SK-N-DZ (cell line): ENCODE results near the gene GTF2IRD1.
"Not testable (repeated sequence)": the region's sequence is repeated elsewhere in the genome, so short reads cannot be mapped to it uniquely, and the experiment has no call there.

ENCODE experiments used
- DNase-seq: peaks from one replicate; pipeline ENCODE4 v3.0.0-alpha.2; 2015; ENCODE audit warnings: low spot score

Gene GTF2IRD1

DNA sequence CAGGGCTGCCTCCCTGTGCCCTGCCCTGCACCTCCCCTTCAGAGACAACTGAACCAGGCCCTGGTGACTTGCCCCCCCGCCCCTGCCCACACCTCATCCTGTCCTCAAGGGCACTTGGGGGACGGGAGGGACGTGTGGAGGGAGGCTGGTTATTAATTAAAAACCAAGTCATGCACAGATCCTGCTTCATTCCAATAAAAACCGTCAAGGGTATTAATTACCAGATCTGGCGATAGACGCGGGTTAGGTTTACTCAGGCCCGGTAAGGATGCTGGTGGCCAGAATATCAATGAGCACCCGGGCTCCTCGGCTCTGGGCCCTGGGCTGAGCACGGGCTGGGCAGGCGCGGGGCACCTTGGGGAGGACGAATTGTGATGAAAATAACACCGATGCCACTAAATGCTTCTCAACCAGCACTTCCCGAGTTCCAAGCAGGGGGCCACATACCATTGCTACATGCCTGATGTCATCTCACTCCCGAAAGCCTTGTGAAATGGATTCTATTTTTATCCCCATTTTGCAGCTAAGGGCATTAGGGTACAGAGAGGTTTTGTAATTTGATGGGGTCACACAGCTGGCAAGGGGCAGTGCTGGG is 24.5 kb upstream of the GTF2IRD1 start:
- no peak for DNase-seq

DNA sequence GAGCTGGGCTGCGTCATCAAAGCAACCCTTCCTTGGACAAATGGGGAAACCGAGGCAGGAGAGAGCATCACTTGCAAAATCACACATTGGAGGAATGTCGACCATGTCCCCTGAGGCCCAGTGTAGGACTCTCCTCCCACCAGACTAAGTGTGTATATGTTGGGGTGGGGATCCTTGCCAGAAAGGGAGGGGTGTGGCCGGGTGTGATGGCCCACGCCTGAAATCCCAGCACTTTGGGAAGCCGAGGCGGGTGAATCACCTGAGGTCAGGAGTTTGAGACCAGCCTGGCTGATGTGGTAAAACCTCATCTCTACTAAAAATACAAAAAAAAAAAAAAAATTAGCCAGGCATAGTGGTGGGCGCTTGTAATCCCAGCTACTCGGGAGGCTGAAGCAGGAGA is 23.3 kb upstream of the GTF2IRD1 start:
- not testable (repeated sequence) for DNase-seq

DNA sequence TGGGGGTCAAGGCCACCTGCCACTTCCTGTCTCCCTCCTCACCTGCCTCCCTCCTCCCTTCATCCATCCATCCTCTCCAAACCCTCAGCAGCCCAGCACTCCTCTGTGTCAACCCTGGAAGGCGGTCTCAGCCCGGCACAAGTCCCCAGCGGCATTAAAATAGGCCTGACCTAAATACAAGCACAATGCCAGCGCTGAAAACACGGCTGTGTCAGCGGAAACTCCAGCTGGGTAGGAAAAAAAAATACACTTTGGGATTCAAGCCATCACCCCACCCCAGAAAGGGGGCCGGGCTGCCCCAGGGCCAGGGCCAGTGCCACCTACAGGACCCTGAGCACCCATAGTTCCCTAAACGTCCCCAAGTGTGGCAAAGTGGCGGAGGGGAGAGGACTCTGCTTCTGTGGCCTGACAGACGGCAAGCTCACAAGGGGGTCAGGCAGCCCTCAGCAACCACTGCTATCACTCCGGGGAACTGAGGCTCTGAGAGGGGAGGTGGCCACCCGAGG is 22.7 kb upstream of the GTF2IRD1 start:
- DNase-seq, result no peak

DNA sequence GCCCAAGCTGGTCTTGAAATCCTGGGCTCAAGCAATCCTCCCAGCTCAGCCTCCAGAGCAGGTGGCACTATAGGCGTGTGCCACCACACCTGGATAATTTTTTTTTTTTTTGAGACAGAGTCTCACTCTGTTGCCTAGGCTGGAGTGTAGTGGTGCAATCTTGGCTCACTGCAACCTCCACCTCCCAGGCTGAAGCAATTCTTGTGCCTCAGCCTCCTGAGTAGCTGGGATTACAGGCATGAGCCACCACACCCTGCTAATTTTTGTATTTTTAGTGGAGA is 16.5 kb upstream of the GTF2IRD1 start:
- DNase-seq, result not testable (repeated sequence)

DNA sequence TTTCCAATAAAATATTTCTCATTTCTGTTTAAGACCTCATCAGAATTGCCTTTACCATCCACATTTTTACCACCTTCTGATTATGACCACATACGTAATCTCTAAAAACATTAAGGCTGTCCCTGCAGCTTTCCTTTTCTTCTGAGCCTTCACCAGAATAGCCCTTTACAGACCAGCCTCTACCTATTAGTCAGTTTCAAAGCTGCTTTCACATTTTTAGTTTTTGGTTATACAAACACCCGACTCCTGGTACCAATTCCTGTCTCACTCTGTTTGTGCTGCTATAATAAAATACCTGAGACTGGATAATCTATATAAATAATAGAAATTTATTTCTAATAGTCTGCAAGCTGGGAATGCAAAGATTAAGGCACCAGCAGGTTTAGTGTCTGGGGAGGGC is 15.4 kb upstream of the GTF2IRD1 start:
- no peak for DNase-seq

DNA sequence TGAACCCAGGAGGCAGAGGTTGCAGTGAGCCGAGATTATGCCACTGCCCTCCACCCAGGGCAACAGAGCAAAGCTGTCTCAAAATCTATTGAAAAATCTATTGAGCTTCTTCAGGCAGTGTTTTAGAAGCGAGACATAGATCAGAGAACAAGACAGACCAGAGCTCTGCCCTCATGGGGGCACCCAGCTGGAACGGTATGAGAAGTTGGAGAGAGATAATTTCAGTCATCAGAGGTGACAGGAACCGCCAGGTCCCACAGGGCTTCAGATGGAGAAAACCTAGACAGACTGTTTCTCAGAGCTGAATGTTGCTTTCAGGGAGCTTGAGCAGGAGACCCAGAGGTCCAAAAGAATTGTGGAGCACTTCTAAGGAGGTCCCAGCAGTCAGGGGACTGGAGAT is 14.2 kb upstream of the GTF2IRD1 start:
- DNase-seq, result no peak

DNA sequence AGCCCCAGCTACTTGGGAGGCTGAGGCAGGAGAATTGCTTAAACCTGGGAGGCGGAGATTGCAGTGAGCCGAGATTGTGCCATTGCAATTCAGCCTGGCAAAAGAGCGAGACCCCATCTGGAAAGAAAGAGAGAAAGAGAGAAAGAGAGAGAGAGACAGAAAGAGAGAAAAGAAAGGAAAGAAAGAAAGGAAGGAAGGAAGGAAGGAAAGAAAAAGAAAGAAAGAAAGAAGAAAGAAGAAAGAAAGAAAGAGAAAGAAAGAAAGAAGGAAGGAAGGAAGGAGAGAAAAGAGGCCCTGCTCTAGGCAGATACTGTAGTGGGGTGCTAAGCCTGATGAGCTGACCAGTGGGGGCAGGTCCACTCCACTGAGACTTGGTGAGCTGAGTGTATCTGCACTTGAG is 13.6 kb upstream of the GTF2IRD1 start:
- not testable (repeated sequence) for DNase-seq

DNA sequence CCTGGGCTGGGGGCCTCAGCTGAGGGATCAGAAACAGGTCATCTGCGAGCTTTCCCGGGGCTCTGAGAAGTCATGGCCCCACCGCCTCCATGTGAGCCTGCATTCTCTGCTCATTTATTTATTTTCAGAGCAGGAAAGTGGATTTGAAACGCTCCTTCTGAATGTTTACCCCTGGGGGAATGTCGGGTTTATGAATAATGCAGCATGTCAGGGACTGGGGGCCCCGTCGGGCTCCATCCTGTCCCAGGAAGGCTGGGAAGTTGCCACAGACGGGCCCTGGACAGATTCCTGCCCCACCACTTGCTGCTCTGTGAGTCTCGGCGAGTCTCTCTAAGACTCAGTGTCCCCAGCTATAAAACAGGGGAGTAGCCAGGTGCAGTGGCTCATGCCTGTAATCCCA is 11.9 kb upstream of the GTF2IRD1 start:
- DNase-seq, result no peak

DNA sequence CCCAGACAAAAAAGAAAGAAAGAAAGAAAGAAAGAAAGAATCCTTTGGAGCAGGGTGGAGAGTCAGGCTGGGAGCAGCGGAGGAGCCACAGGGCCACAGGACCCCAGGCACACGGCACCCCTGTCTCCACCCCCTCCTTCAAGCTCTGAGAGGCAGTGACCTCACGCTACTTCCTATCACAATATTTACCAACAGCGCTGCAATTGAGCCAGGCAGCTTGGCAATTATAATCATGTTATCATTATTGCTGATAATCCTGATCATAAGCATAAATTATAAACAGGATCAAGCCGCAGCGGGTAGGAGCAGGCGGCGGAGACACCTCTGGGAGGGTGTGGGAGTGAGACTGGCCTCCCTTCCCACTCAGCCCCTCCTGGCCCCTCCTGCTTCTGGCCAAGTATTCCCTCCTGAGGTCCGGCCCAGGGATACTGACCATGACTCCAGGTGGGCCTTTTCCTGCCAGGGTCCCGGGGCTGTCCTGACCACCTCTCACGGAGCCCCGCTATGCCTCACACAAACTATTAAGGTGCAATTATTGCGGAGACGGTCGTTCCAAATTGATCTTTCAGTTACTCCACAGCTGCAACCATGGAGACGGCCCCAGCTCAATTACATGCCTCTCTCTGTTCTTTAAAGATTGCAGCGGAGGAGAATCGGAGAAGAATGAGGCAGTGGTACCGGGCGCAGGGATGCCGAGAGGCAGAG is 10.0 kb upstream of the GTF2IRD1 start:
- DNase-seq, result no peak

DNA sequence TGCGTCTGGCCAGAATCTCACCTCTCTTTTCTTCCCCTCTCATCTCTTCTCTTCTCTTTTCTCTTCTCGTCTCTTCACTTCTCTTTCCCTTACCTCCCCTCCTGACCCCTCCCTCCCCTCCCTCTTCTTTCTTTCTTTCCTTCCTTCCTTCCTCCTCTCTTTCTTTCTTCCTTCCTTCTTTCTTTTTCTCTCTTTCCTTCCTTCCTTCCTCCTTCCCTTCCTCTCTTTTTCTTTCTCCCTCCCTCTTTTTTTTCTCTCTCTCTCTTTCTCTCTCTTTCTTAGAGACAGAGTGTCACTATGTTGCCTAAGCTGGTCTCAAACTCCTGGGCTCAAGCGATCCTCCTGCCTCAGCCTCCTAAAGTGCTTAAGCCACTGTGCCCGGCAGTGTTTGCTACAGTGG is 4.6 kb upstream of the GTF2IRD1 start:
- no peak for DNase-seq

DNA sequence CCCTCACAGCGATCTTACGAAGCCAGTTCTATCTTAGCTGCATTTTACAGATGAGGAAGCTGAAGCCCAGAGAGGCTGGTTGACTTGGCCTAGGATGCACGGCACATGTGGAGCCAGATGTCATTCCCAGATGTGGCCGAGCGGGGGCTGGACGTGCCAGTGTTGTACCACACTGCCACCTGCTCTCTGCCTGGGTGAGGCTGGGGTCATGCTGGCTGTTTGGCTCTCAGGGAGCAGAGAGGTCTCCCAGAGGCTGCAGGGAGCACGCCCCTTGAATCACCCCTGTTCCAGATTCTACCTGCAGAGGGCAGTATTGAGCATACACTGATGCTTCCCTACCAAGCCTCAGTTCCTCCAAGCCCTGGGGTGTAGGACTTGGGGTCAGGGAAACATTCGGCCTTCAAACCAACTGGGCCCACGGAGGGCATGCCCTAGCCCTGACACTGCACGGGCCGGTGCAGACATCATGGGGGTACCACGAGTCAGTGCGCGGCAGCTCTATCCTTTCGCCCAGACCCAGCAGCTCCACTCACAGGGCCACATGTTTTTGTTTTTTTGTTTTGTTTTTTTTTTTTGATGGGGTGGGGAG is 3.8 kb upstream of the GTF2IRD1 start:
- DNase-seq, result peak; percentile 74

DNA sequence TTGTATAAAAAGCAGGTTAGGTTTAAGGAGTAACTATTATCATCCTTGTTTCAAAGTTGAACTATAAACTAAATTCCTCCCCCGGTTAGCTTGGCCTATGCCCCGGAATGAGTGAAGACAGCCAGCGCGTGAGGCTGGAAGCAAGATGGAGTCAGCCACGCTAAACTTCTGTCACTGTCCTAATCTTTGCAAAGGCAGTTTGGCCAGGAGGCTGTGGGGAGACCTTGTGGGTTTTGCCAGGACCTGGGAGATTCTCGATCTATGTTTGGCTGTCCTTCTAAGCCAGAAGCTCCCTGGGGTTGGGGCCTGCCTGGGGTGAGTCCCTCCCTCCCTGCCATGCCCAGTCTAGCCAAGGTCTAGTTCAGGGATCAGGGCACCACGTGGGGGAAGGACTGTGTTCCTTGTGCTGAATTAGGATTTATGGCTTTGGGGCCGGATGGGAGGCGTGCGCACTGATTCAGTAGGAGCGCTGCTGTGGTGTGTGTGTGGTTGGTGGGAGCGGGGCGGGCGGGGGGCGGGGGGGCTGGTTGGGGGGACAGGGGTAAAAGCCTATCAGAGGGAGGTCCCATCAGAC is 871 bp upstream of the GTF2IRD1 start:
- DNase-seq, result peak; percentile 87

DNA sequence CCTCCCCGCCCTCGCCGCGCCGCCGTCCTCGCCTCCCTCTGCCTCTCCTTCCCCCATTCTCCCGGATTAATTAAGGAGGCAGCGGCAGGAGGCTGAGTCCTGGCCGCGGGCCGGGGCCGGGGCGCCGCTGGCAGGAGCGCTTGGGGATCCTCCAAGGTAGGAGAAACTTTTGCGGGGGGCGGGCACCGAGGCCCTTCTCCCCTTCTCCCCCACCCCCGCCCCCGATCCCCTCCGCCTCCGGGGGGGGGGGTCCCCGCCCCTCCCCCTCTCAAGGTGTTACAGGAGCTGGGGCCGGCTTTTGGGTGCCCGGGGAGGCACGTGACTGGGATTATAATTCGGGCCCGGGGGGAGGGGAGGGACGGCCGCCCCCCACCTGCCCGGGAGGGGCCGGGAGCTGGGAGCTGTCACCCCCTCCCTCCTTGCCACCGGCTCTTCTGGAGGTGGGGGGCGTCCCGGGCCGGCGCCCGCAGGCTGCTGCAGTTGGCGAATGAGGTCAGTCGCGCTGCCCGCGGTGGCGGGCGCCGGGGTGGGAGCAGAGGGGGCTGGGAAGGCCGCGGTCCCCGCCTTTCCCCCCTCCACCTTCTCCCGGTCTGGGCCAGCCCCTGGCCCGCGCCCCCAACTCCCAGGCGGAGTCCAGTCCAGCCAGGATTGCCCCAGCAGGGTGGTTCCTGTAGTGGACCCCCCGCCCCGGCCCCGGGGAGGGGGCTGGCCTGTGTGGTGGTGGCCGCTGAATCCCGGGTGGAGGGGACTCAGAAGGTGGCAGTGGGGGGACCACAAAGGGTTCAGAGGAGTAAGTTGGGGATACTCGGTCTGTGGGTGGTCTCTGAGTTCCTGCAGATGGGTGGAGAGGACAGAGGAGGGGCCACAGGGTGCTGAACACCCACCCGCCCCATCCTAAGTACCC is 567 bp downstream of the GTF2IRD1 start:
- DNase-seq, result no peak

DNA sequence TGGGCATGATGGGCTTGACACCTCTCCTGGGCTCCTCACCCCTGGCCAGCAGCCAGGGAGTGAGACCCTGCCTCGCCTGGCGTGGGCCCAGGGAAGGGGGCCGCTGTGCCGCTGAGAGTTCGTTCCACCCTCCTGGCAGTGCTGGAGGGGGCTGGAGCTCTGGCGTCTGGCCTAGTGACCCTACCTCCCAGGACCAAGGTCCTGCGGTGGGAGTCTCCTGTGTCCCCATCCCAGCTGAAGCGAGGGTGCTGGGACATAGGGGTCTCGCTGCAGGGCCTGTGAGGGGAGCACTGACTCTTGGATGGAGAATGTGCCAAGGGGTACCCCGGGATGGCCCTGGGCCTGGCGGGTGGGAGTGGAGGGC is 1.2 kb downstream of the GTF2IRD1 start:
- no peak for DNase-seq

DNA sequence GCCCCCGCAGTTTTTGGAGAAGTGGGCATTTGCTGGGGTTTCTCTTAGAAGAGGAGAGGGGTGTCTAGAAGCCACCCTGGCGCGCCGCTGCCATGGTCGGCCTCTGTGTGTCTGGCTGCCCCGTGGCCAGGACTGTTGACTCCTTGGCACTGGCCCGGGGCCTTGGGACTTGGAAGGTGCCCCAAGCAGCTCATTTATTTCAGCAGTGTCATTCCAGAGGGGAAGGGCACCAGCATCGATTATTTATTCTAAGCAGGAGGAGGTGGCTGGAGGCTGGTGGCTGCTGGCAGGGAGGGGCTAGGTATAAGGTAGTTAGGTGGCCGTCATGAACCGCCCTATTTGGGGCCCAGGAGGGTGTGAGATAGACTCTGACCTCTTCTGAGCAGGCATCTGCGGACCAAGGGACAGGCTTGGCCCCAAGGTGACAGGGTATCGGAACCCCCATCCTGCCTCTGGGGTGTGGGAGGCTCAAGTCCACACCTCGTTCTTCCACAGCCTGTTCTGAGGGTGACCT is 1.6 kb downstream of the GTF2IRD1 start:
- DNase-seq, result no peak

DNA sequence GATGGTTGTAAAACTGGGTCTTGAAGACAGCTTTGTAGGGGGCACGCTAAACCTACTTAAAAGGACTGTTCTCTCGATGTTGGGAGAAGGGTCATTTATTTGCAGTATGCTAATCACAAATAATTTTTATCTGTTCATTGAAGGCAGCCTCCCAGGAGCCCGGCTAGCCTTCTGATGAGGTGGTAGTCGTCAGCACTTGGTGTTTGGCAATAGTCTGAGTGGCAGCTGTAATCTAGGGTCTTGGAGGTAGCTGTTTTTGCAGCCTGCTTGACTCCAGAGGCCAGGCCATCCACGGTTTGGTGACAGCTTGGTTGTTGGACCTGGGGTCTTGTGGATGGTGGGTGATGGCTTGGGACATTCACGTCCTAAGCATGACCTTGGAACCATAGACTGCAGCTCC is 2.2 kb downstream of the GTF2IRD1 start:
- DNase-seq, result no peak

DNA sequence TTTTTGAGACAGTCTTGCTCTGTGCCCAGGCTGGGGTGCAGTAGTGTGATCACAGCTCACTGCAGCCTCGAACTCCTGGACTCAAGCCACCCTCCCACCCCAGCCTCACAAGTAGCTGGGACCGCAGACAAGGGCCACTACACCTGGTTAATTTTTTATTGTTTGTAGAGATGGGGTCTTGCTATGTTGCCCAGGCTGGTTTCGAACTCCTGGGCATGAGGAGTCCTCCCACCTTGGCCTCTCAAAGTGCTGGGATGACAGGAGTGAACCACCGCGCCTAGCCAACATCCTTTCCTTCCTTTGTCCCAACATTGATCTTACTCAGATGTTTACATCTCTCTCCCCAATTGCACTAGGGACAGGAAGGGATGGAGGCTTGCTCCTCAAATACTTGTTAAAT is 3.3 kb downstream of the GTF2IRD1 start:
- DNase-seq, result no peak

DNA sequence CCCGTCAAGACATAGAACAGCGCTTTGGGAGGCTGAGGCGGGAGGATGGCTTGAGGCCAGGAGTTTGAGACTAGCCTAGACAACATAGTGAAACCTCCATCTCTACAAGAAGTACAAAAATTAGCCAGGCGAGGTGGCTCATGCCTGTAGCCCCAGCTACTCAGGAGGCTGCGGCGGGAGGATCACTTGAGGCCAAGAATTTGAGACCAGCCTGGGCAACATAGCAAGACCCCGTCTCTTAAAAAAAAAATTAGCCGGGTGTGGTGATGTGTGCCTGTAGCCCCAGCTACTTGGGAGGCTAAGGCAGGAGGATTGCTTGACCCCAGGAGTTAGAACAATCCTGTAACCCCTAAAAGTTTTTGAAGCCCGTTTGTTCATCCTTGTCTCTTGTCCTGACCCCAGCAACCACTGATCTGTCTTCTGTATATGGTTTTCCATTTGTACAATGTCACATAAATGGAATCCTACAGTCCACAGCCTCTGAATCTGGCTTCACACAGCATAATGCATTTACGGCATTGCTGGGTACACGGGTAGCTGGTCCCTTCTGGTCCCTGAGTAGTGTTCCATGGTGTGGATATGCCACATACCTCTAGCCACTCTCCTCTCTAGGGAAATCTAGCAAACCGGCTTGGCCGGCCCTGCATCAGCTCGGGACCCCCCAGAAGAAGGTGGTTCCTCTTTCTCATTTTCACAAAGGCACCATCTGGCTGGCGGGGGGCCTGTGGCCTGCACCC is 8.4 kb downstream of the GTF2IRD1 start:
- DNase-seq, result no peak

DNA sequence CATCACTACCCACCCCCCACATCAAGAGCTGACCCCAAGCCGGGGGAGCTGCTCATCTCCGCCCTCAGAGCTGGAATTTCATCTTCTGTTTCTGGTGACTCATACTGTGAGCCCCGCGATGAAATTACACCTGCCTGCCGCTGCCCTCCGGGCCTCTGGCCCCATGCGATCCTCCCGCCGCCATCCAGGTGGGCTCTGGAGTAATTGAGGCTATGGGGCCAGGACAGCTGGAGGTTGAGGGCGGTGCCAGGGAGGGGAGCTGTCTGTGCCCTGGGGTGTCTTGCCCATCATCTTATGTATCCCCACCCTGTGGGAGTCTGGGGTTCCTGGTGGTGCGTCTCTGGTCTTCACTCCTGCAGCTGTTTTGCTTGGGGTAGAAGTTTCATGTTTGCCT is 9.0 kb downstream of the GTF2IRD1 start:
- DNase-seq, result no peak

DNA sequence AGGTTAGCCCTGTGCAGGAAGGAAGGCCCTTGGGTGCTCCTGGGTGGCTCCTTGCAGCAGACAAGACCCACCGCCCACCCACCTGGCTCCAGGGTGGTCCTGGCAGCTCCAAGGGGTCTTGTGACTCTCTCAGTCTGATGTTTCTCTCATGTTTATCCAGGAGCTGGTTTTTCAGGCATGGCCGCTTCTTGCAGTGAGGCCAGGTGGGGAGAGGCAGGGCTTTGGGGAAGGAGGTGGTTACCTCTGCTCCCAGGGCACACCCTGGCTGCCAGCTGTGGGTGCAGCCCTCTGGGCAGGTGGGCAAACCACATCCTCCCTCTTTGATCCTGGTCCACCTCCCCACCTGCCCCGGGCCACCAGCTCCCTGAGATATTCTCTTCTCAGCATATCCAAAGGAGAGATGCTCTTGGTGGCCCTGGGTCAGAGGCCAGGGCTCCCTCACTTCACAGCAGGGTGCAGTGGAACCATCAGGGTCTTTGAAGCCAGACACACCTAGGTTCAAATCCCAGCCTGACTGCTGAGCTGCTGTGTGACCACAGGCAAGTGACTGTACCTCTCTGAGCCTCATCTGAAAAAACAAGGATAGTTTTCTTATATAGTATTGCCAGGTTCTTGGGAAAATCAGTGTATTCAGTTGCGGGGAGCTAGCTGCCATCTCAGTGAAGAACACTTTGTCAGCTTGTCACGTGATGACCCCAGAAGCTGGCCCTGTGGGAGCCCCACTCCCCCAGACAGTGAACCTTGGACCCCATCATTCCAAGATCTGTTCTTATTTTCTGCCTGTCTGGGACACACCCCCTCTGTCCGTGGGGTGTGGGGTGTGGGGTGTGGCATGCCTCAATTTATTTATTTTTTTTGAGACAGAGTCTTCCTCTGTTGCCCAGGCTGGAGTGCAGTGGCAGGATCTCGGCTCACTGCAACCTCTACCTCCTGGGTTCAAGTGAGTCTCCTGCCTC is 11.5 kb downstream of the GTF2IRD1 start:
- no peak for DNase-seq
